T-helper 1 cell treated with Interleukin-12 subunit alpha and Interleukin-12 subunit beta and Interleukin-4 antibody, amounts not matched to agents 30 μg/mL and 1 μg/mL, for 36 hours (primary cell): ENCODE data around the gene DEGS2.
A peak's percentile ranks its signal among the peaks of the same experiment; 100 is the strongest.
"Not testable (repeated sequence)": the region's sequence is repeated elsewhere in the genome, so short reads cannot be mapped to it uniquely, and the experiment has no call there.

Experiments
- H3K27ac Mint-ChIP-seq: one replicate; pipeline ENCODE4 v1.8.0; 2021; ENCODE audit warnings: mild to moderate bottlenecking, mixed read lengths
- H3K27me3 Mint-ChIP-seq: one replicate; pipeline ENCODE4 v1.8.0; 2021; ENCODE audit warnings: low read depth, mixed read lengths
- H3K36me3 Mint-ChIP-seq: one replicate; pipeline ENCODE4 v1.8.0; 2021; ENCODE audit warnings: low read depth, mixed read lengths
- H3K4me1 Mint-ChIP-seq: one replicate; pipeline ENCODE4 v1.8.0; 2021; ENCODE audit warnings: low read depth, mixed read lengths
- H3K4me3 Mint-ChIP-seq: one replicate; pipeline ENCODE4 v1.8.0; 2021; ENCODE audit warnings: mild to moderate bottlenecking, moderate library complexity, mixed read lengths
- H3K9me3 Mint-ChIP-seq: one replicate; pipeline ENCODE4 v1.8.0; 2021; ENCODE audit warnings: mixed read lengths

DEGS2 gene

DNA sequence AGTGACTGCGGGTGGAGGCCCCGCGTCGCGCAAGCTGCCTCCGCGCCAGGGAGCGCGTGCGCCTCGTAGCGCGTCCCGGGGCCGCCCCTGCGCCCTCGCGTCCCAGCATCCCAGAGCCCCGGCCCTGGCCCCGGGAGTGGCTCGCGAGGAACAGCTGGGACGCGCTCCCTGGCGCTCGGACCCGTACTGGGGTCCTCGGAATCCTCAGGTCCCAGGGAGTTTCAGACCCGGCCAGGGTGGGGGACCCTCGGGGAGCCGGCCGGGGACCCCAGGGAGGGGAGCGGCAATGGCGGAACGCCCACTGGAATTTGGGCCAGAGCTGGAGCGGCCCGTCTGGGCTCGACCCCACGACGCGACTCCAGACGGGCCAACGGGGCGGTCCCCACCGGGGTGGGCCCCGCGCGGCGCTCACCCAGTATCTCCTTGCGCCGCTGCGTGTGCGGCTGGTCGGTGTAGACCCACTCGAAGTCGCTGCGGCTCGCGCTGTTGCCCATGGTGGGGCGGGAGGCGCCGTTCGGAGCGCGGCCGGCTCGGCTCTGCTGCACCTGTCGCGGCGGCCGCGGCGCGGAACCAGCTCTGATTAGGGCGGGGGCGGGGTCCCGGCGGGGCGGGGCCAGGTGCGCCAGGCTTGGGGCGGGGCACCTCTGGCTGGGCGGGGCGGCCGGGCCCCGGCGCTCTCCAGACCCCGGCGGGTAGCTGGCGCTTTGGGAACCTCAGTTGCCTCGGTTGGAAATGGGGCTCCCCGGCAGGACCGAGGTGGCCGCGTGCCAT, at the start of gene DEGS2:
Gene DEGS2, minus strand, starts transcription at position 552 of the 771 bp plus-strand sequence. Its CDS starts 58 bp downstream, at position 494.
- Mint-ChIP-seq H3K4me1 (no peaks in the 10 kb centered on the region), H3K36me3 (no peaks in the 10 kb centered on the region), H3K9me3 (peaks cover 9% of the 10 kb centered on the region), H3K27ac (no peak within 1 kb of the TSS), H3K4me3 (peak within 1 kb of the TSS; percentile 42), H3K27me3 (peaks cover 30% of the 10 kb centered on the region)

DNA sequence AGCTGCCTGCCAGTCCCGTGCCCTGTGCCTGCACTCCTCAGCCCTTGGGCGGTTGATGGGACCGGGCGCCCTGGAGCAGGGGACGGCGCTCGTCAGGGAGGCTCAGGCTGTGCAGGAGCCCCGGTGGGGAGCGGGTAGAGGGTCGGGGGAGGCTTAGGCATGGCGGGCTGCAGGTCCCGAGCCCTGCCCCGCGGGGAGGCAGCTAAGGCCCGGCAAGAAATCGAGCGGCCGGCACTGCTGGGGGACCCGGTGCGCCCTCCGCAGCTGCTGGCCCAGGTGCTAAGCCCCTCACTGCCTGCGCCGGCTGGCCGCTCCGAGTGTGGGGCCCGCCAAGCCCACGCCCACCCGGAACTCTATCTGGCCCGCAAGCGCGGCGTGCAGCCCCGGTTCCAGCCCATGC, 48.7 kb upstream of the DEGS2 start:
- H3K4me3 Mint-ChIP-seq, H3K27ac Mint-ChIP-seq, H3K9me3 Mint-ChIP-seq, H3K36me3 Mint-ChIP-seq, H3K4me1 Mint-ChIP-seq, H3K27me3 Mint-ChIP-seq: not testable (repeated sequence)

DNA sequence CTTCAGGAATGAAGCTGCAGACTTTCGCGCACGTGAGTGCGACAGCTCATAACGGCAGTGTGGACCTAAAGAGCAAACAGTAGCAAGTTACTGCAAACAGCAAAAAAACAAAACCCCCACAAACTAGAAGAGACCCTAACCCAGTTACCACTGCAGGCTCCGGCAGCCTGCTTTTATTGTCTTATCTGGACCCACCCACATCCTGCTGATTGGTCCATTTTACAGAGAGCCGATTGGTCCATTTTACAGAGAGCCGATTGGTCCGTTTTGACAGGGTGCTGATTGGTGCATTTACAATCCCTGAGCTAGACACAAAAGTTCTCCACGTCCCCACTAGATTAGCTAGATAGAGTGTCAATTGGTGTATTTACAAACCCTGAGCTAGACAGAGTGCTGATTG, 48.1 kb upstream of the DEGS2 start:
- H3K27me3 Mint-ChIP-seq, H3K27ac Mint-ChIP-seq: not testable (repeated sequence)

DNA sequence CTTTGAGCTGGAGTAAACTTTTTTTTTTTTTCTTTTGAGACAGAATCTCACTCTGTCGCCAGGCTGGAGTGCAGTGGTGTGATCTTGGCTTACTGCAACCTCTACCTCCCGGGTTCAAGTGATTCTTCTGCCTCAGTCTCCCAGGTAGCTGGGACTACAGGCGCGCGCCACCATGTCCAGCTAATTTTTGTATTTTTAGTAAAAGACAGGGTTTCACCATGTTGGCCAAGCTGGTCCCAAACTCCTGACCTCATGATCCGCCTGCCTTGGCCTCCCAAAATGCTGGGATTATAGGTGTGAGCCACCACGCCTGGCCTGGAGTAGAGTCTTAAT, 45.4 kb upstream of the DEGS2 start:
- H3K27ac Mint-ChIP-seq, H3K36me3 Mint-ChIP-seq, H3K9me3 Mint-ChIP-seq, H3K27me3 Mint-ChIP-seq, H3K4me1 Mint-ChIP-seq, H3K4me3 Mint-ChIP-seq: not testable (repeated sequence)

More for the DNA sequence above, 48.1 kb upstream of the DEGS2 start:
- not testable (repeated sequence) for H3K4me1 Mint-ChIP-seq, H3K9me3 Mint-ChIP-seq, H3K4me3 Mint-ChIP-seq, H3K36me3 Mint-ChIP-seq

DNA sequence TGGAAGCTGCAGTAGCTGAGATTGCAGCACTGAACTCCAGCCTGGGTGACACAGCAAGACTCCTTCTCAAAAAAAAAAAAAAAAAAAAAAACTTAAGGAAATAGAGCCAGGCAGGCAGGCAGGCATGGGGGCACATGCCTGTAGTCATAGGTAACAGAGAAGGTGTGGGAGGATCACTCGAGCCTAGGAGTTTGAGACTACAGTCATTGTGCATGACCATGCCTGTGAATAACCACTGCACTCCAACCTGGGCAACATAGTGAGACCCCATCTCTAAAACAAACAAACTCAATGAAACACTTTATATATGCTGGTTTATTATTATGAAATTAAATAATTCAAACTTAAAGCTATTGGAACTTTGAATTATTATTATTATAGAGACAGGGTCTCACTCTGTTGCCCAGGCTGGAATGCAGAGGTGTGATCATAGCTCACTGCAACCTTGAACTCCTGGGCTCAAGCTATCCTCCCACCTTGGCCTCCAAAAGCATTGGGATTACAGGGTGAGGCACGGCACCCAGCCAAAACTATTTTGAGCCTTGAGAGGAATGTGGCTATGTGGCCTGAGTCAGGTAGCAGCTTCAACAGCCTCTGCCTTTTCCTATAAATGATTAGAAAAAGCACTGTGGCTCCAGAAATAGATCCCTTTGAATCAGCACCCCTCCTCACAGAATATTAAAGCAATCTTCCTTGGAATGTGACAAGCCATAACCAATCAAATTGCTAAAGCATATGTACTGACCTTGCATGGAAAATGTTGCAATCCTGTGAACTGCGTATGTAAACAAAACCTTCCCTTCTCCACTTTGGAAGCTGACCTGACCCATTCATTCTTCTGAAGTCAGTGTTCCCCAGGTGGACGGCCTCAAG, 44.8 kb upstream of the DEGS2 start:
- no peaks in the 10 kb centered on the region for H3K27me3 Mint-ChIP-seq

DNA sequence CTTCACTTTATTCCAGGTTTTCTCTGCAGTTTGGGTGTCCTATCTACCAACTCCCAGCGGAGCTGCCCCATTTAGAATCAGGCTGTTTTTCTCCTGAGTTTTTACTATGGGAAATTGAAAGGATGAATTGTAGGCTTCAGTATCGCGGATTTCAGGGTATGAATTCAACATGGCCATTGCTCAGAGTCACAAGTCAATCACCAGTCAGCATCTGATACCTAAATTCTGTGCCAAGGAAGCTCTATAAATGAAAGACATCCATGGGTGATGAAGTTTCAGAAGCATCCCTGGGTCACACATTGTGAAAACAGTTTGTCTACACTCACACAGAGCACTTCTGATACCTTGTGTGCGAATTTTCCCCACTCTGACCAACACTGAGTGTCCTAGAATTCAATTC, 43.7 kb upstream of the DEGS2 start:
- Mint-ChIP-seq H3K36me3 (no peaks in the 10 kb centered on the region), H3K4me3 (no peak overlapping the region), H3K27ac (no peak overlapping the region), H3K27me3 (no peaks in the 10 kb centered on the region), H3K4me1 (no peaks in the 10 kb centered on the region), H3K9me3 (no peaks in the 10 kb centered on the region)

More for the DNA sequence above, 44.8 kb upstream of the DEGS2 start:
- H3K4me3 Mint-ChIP-seq = no peak overlapping the region
- H3K4me1 Mint-ChIP-seq = no peaks in the 10 kb centered on the region
- H3K9me3 Mint-ChIP-seq = no peaks in the 10 kb centered on the region
- H3K27ac Mint-ChIP-seq = no peak overlapping the region
- H3K36me3 Mint-ChIP-seq = no peaks in the 10 kb centered on the region

DNA sequence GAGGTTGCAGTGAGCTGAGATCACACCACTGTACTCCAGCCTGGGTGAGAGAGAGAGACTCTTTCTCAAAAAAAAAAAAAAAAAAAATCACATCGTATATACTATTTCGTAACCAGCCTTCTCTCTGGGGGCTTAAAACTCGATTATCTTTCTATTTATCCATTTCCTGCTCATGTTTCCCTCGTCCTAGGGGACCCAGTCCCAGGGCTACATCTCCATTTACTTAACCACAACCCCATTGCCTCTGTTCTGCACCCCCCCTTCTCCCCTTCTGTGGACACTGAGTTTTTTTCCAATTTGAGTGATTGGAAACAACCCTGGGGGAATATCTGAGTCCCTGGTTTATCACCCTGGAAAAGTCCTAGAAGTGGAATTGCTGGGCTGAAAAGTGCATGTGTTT, 43.3 kb upstream of the DEGS2 start:
- Mint-ChIP-seq H3K27me3 (no peaks in the 10 kb centered on the region), H3K9me3 (no peaks in the 10 kb centered on the region), H3K27ac (no peak overlapping the region), H3K4me1 (no peaks in the 10 kb centered on the region), H3K36me3 (no peaks in the 10 kb centered on the region), H3K4me3 (no peak overlapping the region)

DNA sequence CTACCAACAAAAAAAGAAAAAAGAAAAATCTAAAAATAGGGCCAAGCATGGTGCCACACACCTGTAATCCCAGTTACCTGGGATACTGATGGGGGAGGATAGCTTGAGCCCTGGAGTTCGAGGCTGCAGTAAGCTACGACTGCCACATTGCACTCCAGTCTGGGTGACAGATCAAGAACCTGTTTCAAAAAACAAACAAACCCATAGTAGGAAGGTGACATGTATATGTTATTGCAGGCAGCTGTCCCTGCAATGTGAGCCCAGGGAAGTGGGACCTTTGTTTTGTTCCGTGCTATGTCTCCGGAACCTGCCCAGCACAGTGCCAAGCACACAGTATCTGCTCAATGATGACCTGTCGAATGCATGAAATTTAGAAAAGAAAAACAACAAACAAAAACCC, 42.3 kb upstream of the DEGS2 start:
- no peak overlapping the region for H3K27ac Mint-ChIP-seq
- no peak overlapping the region for H3K4me3 Mint-ChIP-seq
- H3K36me3 Mint-ChIP-seq = no peaks in the 10 kb centered on the region
- H3K27me3 Mint-ChIP-seq = no peaks in the 10 kb centered on the region
- no peaks in the 10 kb centered on the region for H3K9me3 Mint-ChIP-seq
- no peaks in the 10 kb centered on the region for H3K4me1 Mint-ChIP-seq

DNA sequence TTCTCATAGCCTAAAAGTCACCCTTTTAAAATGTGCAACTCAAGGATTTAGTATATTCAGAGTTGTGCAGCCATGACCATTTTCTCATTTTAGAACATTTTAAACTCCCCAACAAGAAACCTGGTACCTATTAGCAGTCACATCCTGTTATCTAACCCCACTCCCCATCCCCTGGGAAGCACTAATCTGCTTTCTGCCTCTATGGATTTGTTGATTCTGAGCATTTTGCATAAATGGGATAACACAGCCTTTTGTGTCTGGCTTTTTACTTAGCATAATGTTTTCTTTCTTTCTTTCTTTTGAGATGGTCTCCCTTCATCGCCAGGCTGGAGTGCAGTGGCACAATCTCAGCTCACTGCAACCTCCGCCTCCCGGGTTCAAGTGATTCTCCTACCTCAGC, 40.9 kb upstream of the DEGS2 start:
- no peak overlapping the region for H3K27ac Mint-ChIP-seq
- H3K4me3 Mint-ChIP-seq = no peak overlapping the region
- no peaks in the 10 kb centered on the region for H3K4me1 Mint-ChIP-seq
- no peaks in the 10 kb centered on the region for H3K36me3 Mint-ChIP-seq
- no peaks in the 10 kb centered on the region for H3K9me3 Mint-ChIP-seq
- H3K27me3 Mint-ChIP-seq = no peaks in the 10 kb centered on the region

DNA sequence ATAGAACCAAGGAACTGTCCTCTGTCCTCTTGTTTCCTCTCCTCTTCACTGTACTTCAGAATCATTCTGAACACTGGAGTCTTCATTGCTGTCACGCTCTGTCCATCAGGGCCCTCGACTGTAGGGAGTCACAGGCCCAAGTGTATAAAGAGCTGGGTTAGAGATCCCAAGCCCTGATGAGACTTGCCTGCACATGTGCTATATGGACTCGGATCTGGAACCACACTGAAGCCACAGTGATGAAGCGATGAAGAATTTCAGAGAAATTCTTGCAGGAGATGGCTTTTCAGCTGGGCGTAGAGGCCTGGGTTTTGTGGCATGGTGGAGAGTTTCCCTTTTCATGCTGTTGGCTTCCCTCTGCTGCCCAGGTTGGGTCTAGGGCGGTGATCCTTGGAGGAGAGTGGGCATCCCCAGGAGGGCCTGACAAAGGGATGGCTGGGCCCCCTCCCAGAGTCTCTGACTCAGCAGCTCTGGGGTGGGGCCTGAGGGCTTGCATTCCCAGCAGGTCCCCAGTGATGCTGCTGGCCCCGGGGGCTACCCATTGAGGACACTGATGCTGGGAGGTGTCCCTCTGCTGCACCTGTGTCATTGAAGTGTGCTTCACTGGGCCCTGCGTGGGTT, 39.9 kb upstream of the DEGS2 start:
- H3K9me3 Mint-ChIP-seq = no peaks in the 10 kb centered on the region
- H3K4me1 Mint-ChIP-seq = no peaks in the 10 kb centered on the region
- H3K27me3 Mint-ChIP-seq = no peaks in the 10 kb centered on the region
- no peak overlapping the region for H3K4me3 Mint-ChIP-seq
- no peaks in the 10 kb centered on the region for H3K36me3 Mint-ChIP-seq
- H3K27ac Mint-ChIP-seq = no peak overlapping the region

DNA sequence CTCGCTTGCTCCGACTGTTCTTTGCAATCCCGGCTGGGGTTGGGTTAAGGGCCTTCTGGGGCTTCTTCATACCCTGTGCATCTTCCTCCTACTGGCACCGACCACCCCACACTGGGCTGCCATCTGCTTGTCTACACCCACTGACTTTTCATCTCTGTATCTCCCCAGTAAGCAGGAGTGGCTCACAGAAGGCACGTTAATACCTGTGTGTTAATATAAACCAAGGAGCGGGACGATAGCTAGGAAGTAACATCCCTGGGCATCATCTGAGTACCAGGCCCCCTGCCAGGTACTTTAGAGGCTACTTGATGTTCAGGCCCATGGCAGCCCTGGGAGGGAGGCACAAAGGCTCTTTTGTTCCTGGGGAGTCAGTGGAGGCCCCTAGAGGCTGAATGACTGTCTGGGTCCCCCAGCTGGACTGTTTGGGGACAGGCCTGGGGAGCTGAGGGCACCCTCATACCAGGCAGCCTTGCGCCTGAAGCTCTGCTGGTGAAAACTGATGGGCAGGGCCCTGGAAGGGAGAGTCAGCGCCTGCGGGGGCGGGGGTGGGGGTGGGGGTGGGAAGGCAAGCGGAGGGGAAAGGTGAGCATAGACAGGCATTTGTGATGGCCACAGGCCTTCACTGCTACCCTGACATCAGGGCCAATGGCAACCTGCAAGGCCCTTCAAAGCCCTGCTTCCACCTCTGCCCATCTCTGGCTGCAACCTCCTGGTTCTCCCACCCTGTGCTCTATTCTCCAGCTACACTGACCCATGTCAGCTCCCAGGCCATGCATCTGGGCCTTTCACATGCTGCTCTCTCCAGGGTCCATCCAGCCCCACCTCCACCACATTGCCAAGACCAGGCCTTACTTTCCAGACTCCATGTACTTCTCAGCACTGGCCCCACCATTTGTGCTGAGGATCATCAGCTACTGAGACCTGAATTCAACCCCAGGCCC, 34.2 kb upstream of the DEGS2 start:
- H3K36me3 Mint-ChIP-seq = no peaks in the 10 kb centered on the region
- H3K27ac Mint-ChIP-seq = peak overlapping the region; percentile 85
- H3K9me3 Mint-ChIP-seq = no peaks in the 10 kb centered on the region
- H3K4me1 Mint-ChIP-seq = peaks cover 6% of the 10 kb centered on the region
- H3K4me3 Mint-ChIP-seq = peak overlapping the region; percentile 36
- H3K27me3 Mint-ChIP-seq = no peaks in the 10 kb centered on the region

DNA sequence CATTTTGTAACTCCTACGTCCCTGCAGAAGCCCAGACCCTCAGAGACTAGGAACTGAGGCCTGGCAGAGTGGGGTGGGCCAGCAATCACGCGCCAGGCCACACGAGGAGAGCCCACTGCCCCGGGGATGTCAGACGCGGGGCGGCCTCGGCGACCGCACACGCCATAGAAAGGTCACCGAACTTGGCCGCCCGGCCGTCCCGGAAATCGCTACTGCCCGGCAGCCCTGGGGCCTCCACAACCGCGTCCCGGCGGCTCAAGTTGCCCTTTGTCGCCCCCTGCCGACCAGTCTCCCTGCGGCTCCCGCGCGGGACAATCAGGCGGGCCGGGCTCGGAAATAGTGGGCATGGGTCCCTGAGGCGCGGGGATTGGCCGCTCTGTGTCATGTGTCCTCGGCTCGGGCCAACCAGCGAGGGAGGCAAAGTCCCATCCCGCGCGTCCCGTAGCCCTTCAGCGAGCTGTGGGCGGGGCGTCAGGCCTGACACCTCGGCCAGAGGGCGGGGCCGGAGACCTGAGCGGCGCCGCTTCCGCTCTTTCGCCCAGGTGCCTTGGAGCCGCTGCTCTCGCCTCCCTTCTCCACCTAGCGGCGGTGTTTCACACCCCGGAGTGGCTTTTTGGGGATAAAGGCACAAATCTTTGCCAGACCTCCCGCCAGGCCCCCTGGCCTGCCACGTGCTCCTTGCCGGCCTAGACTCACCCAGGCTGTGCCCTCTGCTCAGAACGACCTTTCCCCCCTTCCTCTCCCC, 33.4 kb upstream of the DEGS2 start:
- Mint-ChIP-seq H3K4me3 (peak overlapping the region; percentile 56), H3K4me1 (peaks cover 6% of the 10 kb centered on the region), H3K9me3 (no peaks in the 10 kb centered on the region), H3K27ac (peak overlapping the region; percentile 85), H3K27me3 (no peaks in the 10 kb centered on the region), H3K36me3 (no peaks in the 10 kb centered on the region)

DNA sequence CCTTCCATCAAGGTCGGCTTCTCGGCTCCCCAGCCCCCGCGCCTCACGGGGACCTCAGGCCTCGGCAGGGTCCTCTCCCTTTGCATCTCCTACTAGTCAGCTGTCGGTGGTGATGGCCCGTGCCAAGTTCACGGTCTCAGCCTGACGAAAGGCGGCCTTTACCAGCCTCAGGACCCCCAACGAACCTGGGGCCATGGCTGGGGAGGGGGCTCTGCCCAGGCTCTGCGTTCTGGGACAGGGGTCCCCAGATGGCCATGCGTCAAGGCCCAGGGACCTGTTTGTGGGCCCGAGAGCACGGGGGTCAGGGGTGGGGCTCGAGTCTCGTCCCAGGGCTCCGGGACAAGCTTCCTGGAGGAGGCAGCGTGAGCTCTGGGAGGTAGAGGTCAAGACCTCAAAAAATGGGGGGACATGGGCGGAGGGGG, 32.8 kb upstream of the DEGS2 start:
- H3K27me3 Mint-ChIP-seq = no peaks in the 10 kb centered on the region
- peak overlapping the region; percentile 56 for H3K4me3 Mint-ChIP-seq
- peaks cover 6% of the 10 kb centered on the region for H3K4me1 Mint-ChIP-seq
- H3K9me3 Mint-ChIP-seq = no peaks in the 10 kb centered on the region
- H3K36me3 Mint-ChIP-seq = no peaks in the 10 kb centered on the region
- H3K27ac Mint-ChIP-seq = peak overlapping the region; percentile 49
